ENCODE measurements around the gene TGOLN2.
A peak's percentile ranks its signal among the peaks of the same experiment; 100 is the strongest.

TGOLN2 gene

GRCh38 chr2:85310330-85310729 is 17.5 kb downstream of the TGOLN2 start:
- Mint-ChIP-seq H3K4me3 (no peak overlapping the region), H3K27ac (peak overlapping the region; percentile 59 to 95 (median 75)), H3K4me1 (peaks cover 30% of the 10 kb centered on the region), H3K9me3 (no peaks in the 10 kb centered on the region), H3K27me3 (ENCODE audit: low read depth) (no peaks in the 10 kb centered on the region), H3K36me3 (ENCODE audit: low read depth) (peaks cover 53% of the 10 kb centered on the region)
- TF ChIP-seq CTCF (IDR thresholded peaks at IDR 0.05; ENCODE audit: unreplicated experiment in 3 of 3): no peak

- peaks cover 56% of the 10 kb centered on the region for H3K36me3 Mint-ChIP-seq (ENCODE audit: low read depth)
- no peak for TF ChIP-seq CTCF (IDR thresholded peaks at IDR 0.05; ENCODE audit: unreplicated experiment in 3 of 3)
- no peaks in the 10 kb centered on the region for H3K9me3 Mint-ChIP-seq
- peaks cover 30% of the 10 kb centered on the region for H3K4me1 Mint-ChIP-seq
- no peaks in the 10 kb centered on the region for H3K27me3 Mint-ChIP-seq (ENCODE audit: low read depth)
- peak overlapping the region; percentile 59 to 95 (median 75) for H3K27ac Mint-ChIP-seq
- peak overlapping the region in 1 of 3 experiments; percentile 1 for H3K4me3 Mint-ChIP-seq
Observed at GRCh38 chr2:85309699-85310321, 18.0 kb downstream of the TGOLN2 start.

GRCh38 chr2:85308896-85309555 is 18.8 kb downstream of the TGOLN2 start:
- H3K9me3 Mint-ChIP-seq: no peaks in the 10 kb centered on the region
- no peaks in the 10 kb centered on the region for H3K27me3 Mint-ChIP-seq (ENCODE audit: low read depth)
- peaks cover 60% of the 10 kb centered on the region for H3K36me3 Mint-ChIP-seq (ENCODE audit: low read depth)
- H3K4me3 Mint-ChIP-seq: peak overlapping the region in 1 of 3 experiments; percentile 50
- peaks cover 30% of the 10 kb centered on the region for H3K4me1 Mint-ChIP-seq
- TF ChIP-seq CTCF (IDR thresholded peaks at IDR 0.05; ENCODE audit: unreplicated experiment in 3 of 3): no peak
- H3K27ac Mint-ChIP-seq: peak overlapping the region; percentile 59 to 95 (median 75)

- H3K27ac Mint-ChIP-seq: peak overlapping the region; percentile 59 to 95 (median 75)
- H3K27me3 Mint-ChIP-seq (ENCODE audit: low read depth): no peaks in the 10 kb centered on the region
- TF ChIP-seq CTCF (IDR thresholded peaks at IDR 0.05; ENCODE audit: unreplicated experiment in 3 of 3): no peak
- H3K9me3 Mint-ChIP-seq: no peaks in the 10 kb centered on the region
- H3K36me3 Mint-ChIP-seq (ENCODE audit: low read depth): peaks cover 63% of the 10 kb centered on the region
- H3K4me1 Mint-ChIP-seq: peaks cover 30% of the 10 kb centered on the region
- no peak overlapping the region for H3K4me3 Mint-ChIP-seq
Observed at GRCh38 chr2:85308201-85308600, 19.6 kb downstream of the TGOLN2 start.

- peaks cover 64% of the 10 kb centered on the region for H3K36me3 Mint-ChIP-seq (ENCODE audit: low read depth)
- no peaks in the 10 kb centered on the region for H3K9me3 Mint-ChIP-seq
- H3K27me3 Mint-ChIP-seq (ENCODE audit: low read depth): no peaks in the 10 kb centered on the region
- TF ChIP-seq CTCF (IDR thresholded peaks at IDR 0.05; ENCODE audit: unreplicated experiment in 3 of 3): no peak
- H3K27ac Mint-ChIP-seq: peak overlapping the region in 2 of 3 experiments; percentile 55 to 68
- H3K4me1 Mint-ChIP-seq: peaks cover 30% of the 10 kb centered on the region
- no peak overlapping the region for H3K4me3 Mint-ChIP-seq
Observed at GRCh38 chr2:85307527-85307897, 20.3 kb downstream of the TGOLN2 start.

Data from nephron (organoid).